CD4-positive, alpha-beta T cell treated with Interleukin-1 beta for 1 hour (primary cell): ENCODE measurements around the gene SOD2.
"Not testable (repeated sequence)": the region's sequence is repeated elsewhere in the genome, so short reads cannot be mapped to it uniquely, and the experiment has no call there.

Source experiments
- DNase-seq, 2 donors: peaks; one replicate each; pipeline ENCODE4 v3.0.0-alpha.2; 2020 to 2022

The SOD2 gene

GRCh38 chr6:159715605-159716004 is 22.6 kb upstream of the SOD2 start:
- no peak for DNase-seq

GRCh38 chr6:159715166-159715565 is 22.1 kb upstream of the SOD2 start:
- no peak for DNase-seq

- no peak for DNase-seq
Measured at GRCh38 chr6:159714404-159714803, 21.4 kb upstream of the SOD2 start.

GRCh38 chr6:159713984-159714383 is 20.9 kb upstream of the SOD2 start:
- no peak for DNase-seq

GRCh38 chr6:159712389-159712788 is 19.3 kb upstream of the SOD2 start:
- DNase-seq, result not testable (repeated sequence)

GRCh38 chr6:159710603-159711002 is 17.6 kb upstream of the SOD2 start:
- not testable (repeated sequence) for DNase-seq

- DNase-seq, result no peak
Measured at GRCh38 chr6:159701413-159701999, 8.5 kb upstream of the SOD2 start.

- no peak for DNase-seq
Measured at GRCh38 chr6:159700970-159701369, 7.9 kb upstream of the SOD2 start.

GRCh38 chr6:159695984-159696383 is 2.9 kb upstream of the SOD2 start:
- no peak for DNase-seq

DNA sequence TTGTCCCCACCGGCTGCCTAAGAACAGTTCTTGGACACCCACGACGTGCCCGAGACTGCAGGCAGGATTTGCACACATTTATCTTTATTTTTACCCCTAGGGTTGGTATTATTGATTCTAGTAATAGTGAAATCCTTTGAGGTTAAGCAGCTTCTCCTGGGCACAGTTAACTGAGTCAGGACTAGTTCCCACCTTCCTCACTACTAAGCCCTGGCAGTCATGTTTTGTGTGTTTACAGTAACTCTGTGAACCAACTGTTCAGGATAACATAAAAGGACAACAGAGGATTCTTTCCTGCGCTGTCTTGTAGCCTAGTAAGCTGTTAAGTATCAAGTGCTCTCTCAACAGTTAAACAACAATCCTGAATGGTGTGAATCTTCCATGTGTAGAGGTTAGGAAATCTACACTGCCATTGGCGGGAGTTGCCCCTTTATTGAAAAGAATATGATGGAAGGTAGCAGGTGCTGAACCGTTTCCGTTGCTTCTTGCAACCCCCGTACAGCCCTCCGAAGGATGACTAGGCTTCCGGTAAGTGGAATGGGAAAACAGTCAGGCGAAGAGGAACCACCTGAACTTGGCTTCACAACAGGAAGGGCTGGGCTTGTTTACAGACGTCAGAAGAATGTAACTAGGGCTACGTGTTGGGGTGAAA is 979 bp upstream of the SOD2 start:
- DNase-seq, result peak; percentile 74 to 81

- peak; percentile 55 to 58 for DNase-seq
Measured at GRCh38 chr6:159692303-159693127, 526 bp downstream of the SOD2 start.

- DNase-seq, result no peak
Measured at GRCh38 chr6:159691963-159692287, 1.1 kb downstream of the SOD2 start.

DNA sequence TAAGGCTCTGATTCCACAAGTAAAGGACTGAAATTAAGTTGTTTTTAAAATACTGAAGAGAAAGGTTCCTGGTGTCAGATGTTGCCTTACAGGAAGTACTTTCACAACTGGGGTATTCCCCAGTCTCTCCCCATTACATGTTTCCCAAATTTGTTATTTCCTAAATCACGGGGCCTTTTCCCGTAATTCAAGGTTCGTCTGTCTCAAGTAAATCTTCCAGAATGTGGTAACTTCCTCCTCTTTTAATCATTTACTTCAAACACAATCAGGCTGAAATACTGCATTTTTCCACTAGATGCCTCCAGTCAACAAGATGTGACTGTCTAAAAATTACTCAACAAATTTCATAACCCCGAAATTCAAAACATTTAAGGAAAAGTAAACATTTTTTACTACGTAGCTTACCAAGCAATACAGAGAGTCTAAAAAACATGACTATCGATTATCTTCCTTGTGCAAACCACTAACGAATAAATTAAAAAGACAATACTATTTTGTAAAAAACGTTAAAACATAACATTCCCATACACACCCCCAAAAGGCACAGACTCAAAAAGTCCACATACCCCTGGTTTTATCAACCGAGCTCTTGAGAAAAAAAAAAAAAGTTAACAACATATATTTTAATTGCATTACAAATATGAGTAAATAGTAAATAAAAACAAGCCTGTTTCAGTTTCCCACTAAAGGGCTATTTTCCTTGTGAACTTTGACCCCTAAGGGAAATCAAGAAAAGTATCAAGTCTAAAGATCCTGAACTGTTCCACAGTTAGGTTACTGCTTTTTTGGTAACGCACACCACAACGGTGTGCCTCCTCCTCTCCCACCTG is 1.7 kb downstream of the SOD2 start:
- DNase-seq, result peak in 1 of 2 donors; percentile 68

DNA sequence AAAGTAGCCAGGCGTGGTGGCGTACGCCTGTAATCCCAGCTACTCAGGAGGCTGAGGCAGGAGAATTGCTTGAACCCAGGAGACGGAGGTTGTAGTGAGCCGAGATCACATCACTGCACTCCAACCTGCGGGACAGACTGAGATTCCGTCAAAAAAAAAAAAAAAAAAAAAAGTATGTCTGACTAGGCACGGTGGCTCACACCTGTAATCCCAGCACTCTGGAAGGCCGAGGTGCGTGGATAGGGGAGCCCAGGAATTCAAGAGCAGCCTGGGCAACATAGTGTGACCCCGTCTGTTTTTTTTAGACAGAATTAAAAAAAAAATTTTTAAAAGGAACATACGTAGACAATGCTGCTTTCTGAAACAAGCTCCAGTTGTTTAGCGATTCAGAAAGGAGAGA is 2.9 kb downstream of the SOD2 start:
- DNase-seq, result not testable (repeated sequence)

DNA sequence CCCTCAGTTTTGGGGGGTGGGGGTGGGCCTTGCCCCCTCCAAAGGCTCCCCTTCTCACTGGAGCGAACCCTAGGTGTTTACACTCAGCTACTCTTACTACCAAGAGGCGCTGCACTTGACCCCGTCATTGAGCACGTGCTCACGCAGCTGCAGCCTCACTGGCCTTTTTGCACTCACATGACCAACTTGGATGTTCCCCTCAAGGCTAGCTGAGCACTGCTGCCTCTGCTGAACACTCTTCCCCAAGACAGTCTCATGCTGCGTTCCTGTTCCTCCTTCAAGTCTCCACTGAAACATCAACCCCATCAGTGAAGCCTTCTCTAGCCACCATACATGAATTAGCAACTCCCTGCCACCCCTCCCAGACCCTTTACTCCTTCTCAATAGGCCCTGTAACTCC is 4.0 kb downstream of the SOD2 start:
- peak in 1 of 2 donors; percentile 34 for DNase-seq

GRCh38 chr6:159688266-159688905 is 4.7 kb downstream of the SOD2 start:
- DNase-seq, result no peak

GRCh38 chr6:159687341-159687740 is 5.7 kb downstream of the SOD2 start:
- no peak for DNase-seq

DNA sequence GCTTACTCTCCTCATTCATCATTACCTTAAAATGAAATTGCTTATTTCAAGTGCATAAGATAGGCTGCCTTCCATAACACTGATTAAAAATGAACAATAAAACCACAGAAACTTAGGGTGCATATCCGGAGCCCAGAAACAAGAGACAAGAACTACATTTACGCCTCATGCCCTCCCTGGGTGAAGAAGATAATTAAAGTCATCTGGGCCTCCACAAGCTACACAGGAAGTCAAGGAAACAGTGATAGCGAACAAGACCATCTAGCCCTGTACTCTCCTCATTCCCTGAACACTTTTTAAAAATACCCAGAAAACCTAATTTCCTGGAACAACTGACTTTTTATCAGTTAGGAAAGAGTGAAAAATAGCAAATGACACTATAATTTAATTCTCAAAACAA is 6.3 kb downstream of the SOD2 start:
- DNase-seq, result no peak

DNA sequence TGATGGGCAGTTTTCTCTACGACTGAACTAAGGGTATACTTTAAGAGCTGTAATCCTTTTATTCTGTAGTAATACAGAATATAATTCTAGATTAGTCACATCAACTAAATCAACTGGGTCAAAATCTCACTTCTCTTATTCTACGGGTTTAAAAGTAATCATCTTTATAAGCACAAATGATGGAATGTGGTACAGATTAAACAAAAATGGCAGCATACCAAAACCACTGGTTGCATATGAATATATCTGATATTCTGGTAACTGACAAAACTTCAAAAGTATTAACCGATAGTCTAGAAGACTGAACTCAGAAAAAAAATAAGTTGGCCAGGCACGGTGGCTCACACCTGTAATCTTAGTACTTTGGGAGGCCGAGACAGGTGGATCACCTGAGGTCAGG is 7.0 kb downstream of the SOD2 start:
- no peak for DNase-seq

GRCh38 chr6:159684013-159684304 is 9.1 kb downstream of the SOD2 start:
- DNase-seq, result no peak

- no peak for DNase-seq
Measured at GRCh38 chr6:159682810-159683209, 10.2 kb downstream of the SOD2 start.

GRCh38 chr6:159682295-159682694 is 10.7 kb downstream of the SOD2 start:
- DNase-seq, result no peak
